ENCODE results near the gene LRFN2.

Gene LRFN2

DNA sequence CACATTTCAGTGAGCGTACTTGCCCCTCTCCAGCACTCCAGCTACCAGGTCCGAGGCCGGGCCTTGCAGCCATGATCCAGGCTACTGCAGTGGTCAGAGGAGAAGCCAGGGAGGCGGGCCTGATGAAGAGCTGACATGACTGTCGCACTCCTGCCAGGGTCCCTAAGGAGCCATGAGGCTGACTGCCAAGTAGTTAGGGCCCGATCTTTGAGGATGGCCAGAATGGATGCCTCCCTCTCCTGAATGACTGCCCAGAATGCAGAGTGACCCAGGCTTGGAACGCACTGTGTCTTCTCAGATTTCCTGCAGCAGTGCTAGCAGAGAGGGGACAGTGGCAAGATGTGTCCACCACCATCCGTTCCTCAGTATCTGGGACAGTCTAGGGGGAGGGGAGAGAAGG, 24.7 kb upstream of the LRFN2 start:
- Histone ChIP-seq H3K4me1 (ENCODE audit: control insufficient read depth in 2 of 2, insufficient read depth in 1 of 2, low read depth in 1 of 2, low read length in 2 of 2) (no peaks in the 10 kb centered on the region), H3K4me2 (ENCODE audit: insufficient read depth, low read length, poor library complexity, severe bottlenecking) (no peak overlapping the region), H3K14ac (ENCODE audit: low read length) (no peak overlapping the region), H2BK12ac (ENCODE audit: low read length) (no peak overlapping the region), H3K9ac (ENCODE audit: low read depth, low read length, poor library complexity) (no peak overlapping the region), H4K8ac (ENCODE audit: low read depth, low read length) (no peak overlapping the region), H3K36me3 (replicated peaks in 1 of 2; ENCODE audit: control insufficient read depth in 2 of 2, insufficient read depth in 2 of 2, low read length in 2 of 2) (no peaks in the 10 kb centered on the region), H4K91ac (ENCODE audit: low read depth, low read length, poor library complexity) (no peak overlapping the region), H3K23ac (ENCODE audit: low read depth, low read length, poor library complexity) (peak overlapping the region; percentile 26), H2BK5ac (ENCODE audit: low read length) (no peak overlapping the region), H2AK5ac (ENCODE audit: low read depth, low read length) (no peak overlapping the region), H2BK15ac (ENCODE audit: low read length) (no peak overlapping the region), H3K27ac (replicated peaks; ENCODE audit: low read length) (no peak overlapping the region), H3K27me3 (ENCODE audit: control insufficient read depth in 3 of 3, insufficient read depth in 3 of 3, low read depth in 1 of 3, low read length in 3 of 3) (no peaks in the 10 kb centered on the region), H3K4ac (ENCODE audit: low read length) (no peak overlapping the region), H3K4me3 (ENCODE audit: low read length in 2 of 2) (no peak overlapping the region), H2AFZ (ENCODE audit: low read length) (no peak overlapping the region), H3K9me3 (replicated peaks in 1 of 2; ENCODE audit: control insufficient read depth in 2 of 2, insufficient read depth in 1 of 2, low read depth in 1 of 2, low read length in 2 of 2) (no peaks in the 10 kb centered on the region), H3K79me1 (ENCODE audit: low read depth, low read length) (no peaks in the 10 kb centered on the region), H2BK120ac (ENCODE audit: low read depth, low read length) (no peak overlapping the region), H3K18ac (ENCODE audit: low read length) (no peak overlapping the region)
- no peak for DNase-seq (ENCODE audit: low spot score)
- WGBS, 2 donors (ENCODE audit: extremely low coverage in 2 of 2, insufficient read length in 2 of 2, insufficient replicate concordance in 1 of 2) = no CpG with 5 or more reads among the region's 8 CpGs

DNA sequence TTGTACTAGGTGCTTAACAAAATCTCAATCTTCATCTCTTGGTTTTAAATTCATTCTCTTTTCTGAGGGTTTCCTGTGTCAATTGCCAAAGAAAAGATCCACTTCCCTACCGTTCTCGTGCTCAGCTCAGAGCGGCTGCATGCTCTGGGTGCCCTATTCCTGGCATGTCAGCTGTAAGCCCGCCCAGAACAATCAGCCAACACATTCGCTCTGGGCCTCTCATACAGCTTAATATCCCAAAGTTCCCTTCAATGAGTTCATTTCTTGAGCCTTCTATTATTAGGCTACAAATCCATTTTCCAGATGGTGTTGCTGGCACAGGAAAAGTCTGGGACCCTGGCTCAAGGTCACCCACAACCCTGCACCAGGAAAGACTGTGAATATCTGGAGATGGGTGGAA, 24.3 kb upstream of the LRFN2 start:
- Histone ChIP-seq H3K18ac (ENCODE audit: low read length) (no peak overlapping the region), H2AK5ac (ENCODE audit: low read depth, low read length) (no peak overlapping the region), H3K9ac (ENCODE audit: low read depth, low read length, poor library complexity) (no peak overlapping the region), H3K27ac (replicated peaks; ENCODE audit: low read length) (no peak overlapping the region), H3K27me3 (ENCODE audit: control insufficient read depth in 3 of 3, insufficient read depth in 3 of 3, low read depth in 1 of 3, low read length in 3 of 3) (no peaks in the 10 kb centered on the region), H2BK120ac (ENCODE audit: low read depth, low read length) (no peak overlapping the region), H3K23ac (ENCODE audit: low read depth, low read length, poor library complexity) (no peak overlapping the region), H3K4ac (ENCODE audit: low read length) (no peak overlapping the region), H3K36me3 (replicated peaks in 1 of 2; ENCODE audit: control insufficient read depth in 2 of 2, insufficient read depth in 2 of 2, low read length in 2 of 2) (no peaks in the 10 kb centered on the region), H3K14ac (ENCODE audit: low read length) (no peak overlapping the region), H3K4me3 (ENCODE audit: low read length in 2 of 2) (no peak overlapping the region), H2BK15ac (ENCODE audit: low read length) (no peak overlapping the region), H3K9me3 (replicated peaks in 1 of 2; ENCODE audit: control insufficient read depth in 2 of 2, insufficient read depth in 1 of 2, low read depth in 1 of 2, low read length in 2 of 2) (no peaks in the 10 kb centered on the region), H3K4me1 (ENCODE audit: control insufficient read depth in 2 of 2, insufficient read depth in 1 of 2, low read depth in 1 of 2, low read length in 2 of 2) (no peaks in the 10 kb centered on the region), H4K8ac (ENCODE audit: low read depth, low read length) (no peak overlapping the region), H3K79me1 (ENCODE audit: low read depth, low read length) (no peaks in the 10 kb centered on the region), H4K91ac (ENCODE audit: low read depth, low read length, poor library complexity) (no peak overlapping the region), H2BK12ac (ENCODE audit: low read length) (no peak overlapping the region), H3K4me2 (ENCODE audit: insufficient read depth, low read length, poor library complexity, severe bottlenecking) (no peak overlapping the region), H2BK5ac (ENCODE audit: low read length) (no peak overlapping the region), H2AFZ (ENCODE audit: low read length) (no peak overlapping the region)
- no CpG with 5 or more reads among the region's 5 CpGs for WGBS, 2 donors (ENCODE audit: extremely low coverage in 2 of 2, insufficient read length in 2 of 2, insufficient replicate concordance in 1 of 2)
- DNase-seq (ENCODE audit: low spot score) = no peak

DNA sequence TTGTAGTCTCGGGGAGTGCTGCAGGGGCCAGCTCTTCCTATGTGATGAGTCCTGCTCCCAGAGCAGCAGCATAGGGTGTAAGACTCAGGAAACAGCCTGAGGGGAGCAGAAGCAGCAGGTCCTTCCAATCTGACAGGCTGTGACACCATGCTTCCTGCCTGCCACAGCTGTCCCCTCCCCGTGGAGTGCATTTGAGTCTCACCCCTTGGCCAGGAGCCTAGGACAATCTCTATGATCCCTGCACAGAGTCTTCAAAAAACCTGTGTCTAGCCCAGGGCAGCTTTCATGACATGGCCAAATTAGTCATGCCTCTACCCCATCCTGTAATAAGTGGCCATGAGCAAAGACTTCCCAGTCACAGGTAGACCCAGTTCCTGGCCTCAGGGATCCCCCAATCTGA, 23.1 kb upstream of the LRFN2 start:
- Histone ChIP-seq H3K79me1 (ENCODE audit: low read depth, low read length) (no peaks in the 10 kb centered on the region), H3K4me2 (ENCODE audit: insufficient read depth, low read length, poor library complexity, severe bottlenecking) (no peak overlapping the region), H2BK12ac (ENCODE audit: low read length) (no peak overlapping the region), H2BK120ac (ENCODE audit: low read depth, low read length) (no peak overlapping the region), H3K4ac (ENCODE audit: low read length) (no peak overlapping the region), H3K14ac (ENCODE audit: low read length) (no peak overlapping the region), H2AFZ (ENCODE audit: low read length) (no peak overlapping the region), H3K4me3 (ENCODE audit: low read length in 2 of 2) (no peak overlapping the region), H2BK15ac (ENCODE audit: low read length) (no peak overlapping the region), H3K9ac (ENCODE audit: low read depth, low read length, poor library complexity) (no peak overlapping the region), H3K9me3 (replicated peaks in 1 of 2; ENCODE audit: control insufficient read depth in 2 of 2, insufficient read depth in 1 of 2, low read depth in 1 of 2, low read length in 2 of 2) (no peaks in the 10 kb centered on the region), H3K36me3 (replicated peaks in 1 of 2; ENCODE audit: control insufficient read depth in 2 of 2, insufficient read depth in 2 of 2, low read length in 2 of 2) (no peaks in the 10 kb centered on the region), H3K27ac (replicated peaks; ENCODE audit: low read length) (no peak overlapping the region), H3K18ac (ENCODE audit: low read length) (no peak overlapping the region), H3K27me3 (ENCODE audit: control insufficient read depth in 3 of 3, insufficient read depth in 3 of 3, low read depth in 1 of 3, low read length in 3 of 3) (no peaks in the 10 kb centered on the region), H4K8ac (ENCODE audit: low read depth, low read length) (no peak overlapping the region), H4K91ac (ENCODE audit: low read depth, low read length, poor library complexity) (no peak overlapping the region), H3K4me1 (ENCODE audit: control insufficient read depth in 2 of 2, insufficient read depth in 1 of 2, low read depth in 1 of 2, low read length in 2 of 2) (no peaks in the 10 kb centered on the region), H2BK5ac (ENCODE audit: low read length) (no peak overlapping the region), H2AK5ac (ENCODE audit: low read depth, low read length) (peak overlapping the region; percentile 17), H3K23ac (ENCODE audit: low read depth, low read length, poor library complexity) (no peak overlapping the region)
- no CpG with 5 or more reads among the region's 2 CpGs for WGBS, 2 donors (ENCODE audit: extremely low coverage in 2 of 2, insufficient read length in 2 of 2, insufficient replicate concordance in 1 of 2)
- DNase-seq (ENCODE audit: low spot score) = no peak

DNA sequence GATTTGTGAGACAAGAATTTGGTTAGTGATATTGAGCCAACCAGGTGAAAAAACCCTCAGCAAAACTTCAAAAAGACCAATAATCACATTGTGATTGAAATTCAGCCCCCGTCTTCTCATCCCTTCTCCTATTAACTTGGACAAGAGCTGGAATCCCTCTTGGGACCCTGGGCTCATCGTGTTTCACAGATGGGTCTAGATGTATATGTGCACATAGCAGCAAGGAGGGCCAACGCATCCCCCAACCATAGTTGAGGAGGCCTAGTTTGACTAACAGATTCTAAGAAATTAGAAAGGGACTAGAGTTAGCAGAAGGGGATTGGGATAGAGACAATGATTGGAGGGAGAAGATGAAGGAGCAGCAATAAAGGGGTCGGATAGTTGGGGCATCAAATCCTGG, 19.8 kb upstream of the LRFN2 start:
- no peak overlapping the region for H3K18ac ChIP-seq (ENCODE audit: low read length)
- H3K9me3 ChIP-seq (replicated peaks in 1 of 2; ENCODE audit: control insufficient read depth in 2 of 2, insufficient read depth in 1 of 2, low read depth in 1 of 2, low read length in 2 of 2) = no peaks in the 10 kb centered on the region
- no peak overlapping the region for H3K14ac ChIP-seq (ENCODE audit: low read length)
- no peak overlapping the region for H2BK15ac ChIP-seq (ENCODE audit: low read length)
- H3K4me1 ChIP-seq (ENCODE audit: control insufficient read depth in 2 of 2, insufficient read depth in 1 of 2, low read depth in 1 of 2, low read length in 2 of 2) = no peaks in the 10 kb centered on the region
- H2BK5ac ChIP-seq (ENCODE audit: low read length) = no peak overlapping the region
- H3K23ac ChIP-seq (ENCODE audit: low read depth, low read length, poor library complexity) = no peak overlapping the region
- H4K8ac ChIP-seq (ENCODE audit: low read depth, low read length) = no peak overlapping the region
- H3K4ac ChIP-seq (ENCODE audit: low read length) = no peak overlapping the region
- H3K9ac ChIP-seq (ENCODE audit: low read depth, low read length, poor library complexity) = no peak overlapping the region
- no peak overlapping the region for H3K27ac ChIP-seq (replicated peaks; ENCODE audit: low read length)
- no peak overlapping the region for H2AK5ac ChIP-seq (ENCODE audit: low read depth, low read length)
- H2BK120ac ChIP-seq (ENCODE audit: low read depth, low read length) = no peak overlapping the region
- no peak overlapping the region for H4K91ac ChIP-seq (ENCODE audit: low read depth, low read length, poor library complexity)
- no peaks in the 10 kb centered on the region for H3K79me1 ChIP-seq (ENCODE audit: low read depth, low read length)
- no peak overlapping the region for H2AFZ ChIP-seq (ENCODE audit: low read length)
- no CpG with 5 or more reads among the region's 4 CpGs for WGBS, 2 donors (ENCODE audit: extremely low coverage in 2 of 2, insufficient read length in 2 of 2, insufficient replicate concordance in 1 of 2)
- H3K4me3 ChIP-seq (ENCODE audit: low read length in 2 of 2) = no peak overlapping the region
- H3K36me3 ChIP-seq (replicated peaks in 1 of 2; ENCODE audit: control insufficient read depth in 2 of 2, insufficient read depth in 2 of 2, low read length in 2 of 2) = no peaks in the 10 kb centered on the region
- H2BK12ac ChIP-seq (ENCODE audit: low read length) = no peak overlapping the region
- no peak for DNase-seq (ENCODE audit: low spot score)
- H3K27me3 ChIP-seq (ENCODE audit: control insufficient read depth in 3 of 3, insufficient read depth in 3 of 3, low read depth in 1 of 3, low read length in 3 of 3) = peaks cover 0 to 4% (median 0%) of the 10 kb centered on the region in 3 experiments
- no peak overlapping the region for H3K4me2 ChIP-seq (ENCODE audit: insufficient read depth, low read length, poor library complexity, severe bottlenecking)
